Activated CD8-positive, alpha-beta T cell treated with anti-CD3 and anti-CD28 coated beads for 36 hours (primary cell): ENCODE results near the gene CKMT1B. TPM values are rescaled to one million over a fixed set of nuclear protein-coding genes. Genes with fewer than 3 reads are reported as not detected.
A peak's percentile ranks its signal among the peaks of the same experiment; 100 is the strongest.
"Not testable (repeated sequence)": the region's sequence is repeated elsewhere in the genome, so short reads cannot be mapped to it uniquely, and the experiment has no call there.

ENCODE experiments used
- ATAC-seq: fragments of 200-7000 bp; cut with Tn5 transposase; one replicate; pipeline ENCODE4 v1.10.0; 2021; ENCODE audit warnings: mild to moderate bottlenecking, moderate library complexity
- CTCF ChIA-PET: fragments of 350-600 bp; sonication (Branson Sonifier 250); formaldehyde crosslinking; loops from one replicate; lab custom pipeline; 2021; ENCODE audit warnings: antibody characterized with exemption; lab: Charles Lee
- POLR2A ChIA-PET: fragments of 350-600 bp; sonication (Branson Sonifier 250); formaldehyde crosslinking; loops from one replicate; lab custom pipeline; 2021; ENCODE audit warnings: antibody characterized with exemption; lab: Charles Lee
- DNase-seq: peaks from one replicate; pipeline ENCODE4 v3.0.0-alpha.2; 2020
- H3K27ac Mint-ChIP-seq: one replicate; pipeline ENCODE4 v1.8.0; 2021; ENCODE audit warnings: mild to moderate bottlenecking, mixed read lengths
- H3K27me3 Mint-ChIP-seq: one replicate; pipeline ENCODE4 v1.8.0; 2021; ENCODE audit warnings: mixed read lengths
- H3K36me3 Mint-ChIP-seq: one replicate; pipeline ENCODE4 v1.8.0; 2021; ENCODE audit warnings: low read depth, mixed read lengths
- H3K4me1 Mint-ChIP-seq: one replicate; pipeline ENCODE4 v1.8.0; 2021; ENCODE audit warnings: low read depth, mixed read lengths
- H3K4me3 Mint-ChIP-seq: one replicate; pipeline ENCODE4 v1.8.0; 2021; ENCODE audit warnings: mild to moderate bottlenecking, moderate library complexity, mixed read lengths
- H3K9me3 Mint-ChIP-seq: one replicate; pipeline ENCODE4 v1.8.0; 2021; ENCODE audit warnings: mixed read lengths
- CTCF ChIP-seq: fragments of 200-600 bp; IDR thresholded peaks from one replicate; pipeline ENCODE4 v1.8.0; 2022; ENCODE audit warnings: antibody characterized with exemption, mild to moderate bottlenecking
- intact Hi-C: fragments of 100-400 bp; cut with micrococcal nuclease; formaldehyde crosslinking; loops from one replicate; pipeline ENCODE4 v1.10.0; 2022
- total RNA-seq, 2 experiments: library from RNA; stranded (reverse); gene quantifications; one replicate each; pipeline ENCODE4 v1.2.3, GENCODE V29; 2021

Gene CKMT1B
- total RNA-seq, 2 experiments from 2014 or later, result 0.18 to 0.41 TPM

GRCh38 chr15:43552256-43552655 is 41.6 kb upstream of the CKMT1B start:
- no peak for TF ChIP-seq CTCF
- DNase-seq, result no peak
- CTCF ChIA-PET, result no interaction called here
- H3K27ac Mint-ChIP-seq, result no peak overlapping the region
- H3K36me3 Mint-ChIP-seq, result peaks cover 14% of the 10 kb centered on the region
- ATAC-seq, result no peak
- no peaks in the 10 kb centered on the region for H3K4me1 Mint-ChIP-seq
- H3K4me3 Mint-ChIP-seq, result no peak overlapping the region
- no peaks in the 10 kb centered on the region for H3K9me3 Mint-ChIP-seq
- no peaks in the 10 kb centered on the region for H3K27me3 Mint-ChIP-seq
- intact Hi-C loops, result no loop called here
- POLR2A ChIA-PET, result interaction anchor here (1.2 kb wide), 1 partner anchor 23 kb away, joined by 3 read pairs; no protein-coding TSS in a partner anchor

- no peaks in the 10 kb centered on the region for H3K27me3 Mint-ChIP-seq
- no peak for TF ChIP-seq CTCF
- DNase-seq (no peak), ATAC-seq (no peak)
- peaks cover 13% of the 10 kb centered on the region for H3K36me3 Mint-ChIP-seq
- no peak overlapping the region for H3K4me3 Mint-ChIP-seq
- no peaks in the 10 kb centered on the region for H3K9me3 Mint-ChIP-seq
- H3K27ac Mint-ChIP-seq, result no peak overlapping the region
- H3K4me1 Mint-ChIP-seq, result no peaks in the 10 kb centered on the region
- POLR2A ChIA-PET, result no interaction called here
- CTCF ChIA-PET, result no interaction called here
- intact Hi-C loops, result no loop called here
Observed at GRCh38 chr15:43552986-43553385, 40.8 kb upstream of the CKMT1B start.

- POLR2A ChIA-PET, result not testable (repeated sequence)
Observed at GRCh38 chr15:43562753-43563152, 31.1 kb upstream of the CKMT1B start.

GRCh38 chr15:43563793-43564192 is 30.0 kb upstream of the CKMT1B start:
- H3K27ac Mint-ChIP-seq, intact Hi-C loops, DNase-seq, CTCF ChIA-PET, H3K4me1 Mint-ChIP-seq, POLR2A ChIA-PET, H3K4me3 Mint-ChIP-seq, H3K36me3 Mint-ChIP-seq, ATAC-seq, H3K27me3 Mint-ChIP-seq, H3K9me3 Mint-ChIP-seq: not testable (repeated sequence)

More at GRCh38 chr15:43562753-43563152, 31.1 kb upstream of the CKMT1B start:
- intact Hi-C loops, ATAC-seq, CTCF ChIA-PET, H3K27me3 Mint-ChIP-seq, H3K27ac Mint-ChIP-seq, H3K4me1 Mint-ChIP-seq, H3K36me3 Mint-ChIP-seq, H3K4me3 Mint-ChIP-seq, DNase-seq, H3K9me3 Mint-ChIP-seq: not testable (repeated sequence)

GRCh38 chr15:43566615-43567014 is 27.2 kb upstream of the CKMT1B start:
- DNase-seq, ATAC-seq, H3K27me3 Mint-ChIP-seq, H3K27ac Mint-ChIP-seq, H3K4me1 Mint-ChIP-seq, intact Hi-C loops, POLR2A ChIA-PET, H3K9me3 Mint-ChIP-seq, H3K4me3 Mint-ChIP-seq, H3K36me3 Mint-ChIP-seq, CTCF ChIA-PET: not testable (repeated sequence)

- H3K27ac Mint-ChIP-seq, H3K9me3 Mint-ChIP-seq, intact Hi-C loops, ATAC-seq, H3K36me3 Mint-ChIP-seq, POLR2A ChIA-PET, H3K27me3 Mint-ChIP-seq, DNase-seq, H3K4me1 Mint-ChIP-seq, H3K4me3 Mint-ChIP-seq, CTCF ChIA-PET: not testable (repeated sequence)
Observed at GRCh38 chr15:43574607-43575006, 19.2 kb upstream of the CKMT1B start.

GRCh38 chr15:43589778-43590466 is 3.9 kb upstream of the CKMT1B start, which contains the start of gene PPIP5K1:
TSS of gene PPIP5K1 (minus strand) at chr15:43590208. CDS start at chr15:43584504, 5,704 bp downstream.
- CTCF ChIA-PET, POLR2A ChIA-PET, H3K36me3 Mint-ChIP-seq: not testable (repeated sequence)

GRCh38 chr15:43592841-43593240 is 986 bp upstream of the CKMT1B start:
- POLR2A ChIA-PET, result not testable (repeated sequence)

More at GRCh38 chr15:43589778-43590466, 3.9 kb upstream of the CKMT1B start, which contains the start of gene PPIP5K1:
- DNase-seq, H3K27ac Mint-ChIP-seq, H3K9me3 Mint-ChIP-seq, H3K4me1 Mint-ChIP-seq, H3K4me3 Mint-ChIP-seq, H3K27me3 Mint-ChIP-seq, intact Hi-C loops: not testable (repeated sequence)
- peak; percentile 96 for ATAC-seq

GRCh38 chr15:43599131-43599530 is 5.3 kb downstream of the CKMT1B start:
- intact Hi-C loops, POLR2A ChIA-PET, ATAC-seq: not testable (repeated sequence)

More at GRCh38 chr15:43592841-43593240, 986 bp upstream of the CKMT1B start:
- ATAC-seq, CTCF ChIA-PET, H3K4me1 Mint-ChIP-seq, DNase-seq, intact Hi-C loops, H3K27me3 Mint-ChIP-seq, H3K27ac Mint-ChIP-seq, H3K9me3 Mint-ChIP-seq, H3K4me3 Mint-ChIP-seq, H3K36me3 Mint-ChIP-seq: not testable (repeated sequence)

GRCh38 chr15:43600200-43600599 is 6.4 kb downstream of the CKMT1B start:
- intact Hi-C loops, ATAC-seq, H3K27ac Mint-ChIP-seq, DNase-seq, POLR2A ChIA-PET, H3K36me3 Mint-ChIP-seq, H3K9me3 Mint-ChIP-seq, H3K4me3 Mint-ChIP-seq, H3K4me1 Mint-ChIP-seq: not testable (repeated sequence)
- CTCF ChIA-PET, result interaction anchor here (0.6 kb wide), 1 partner anchor 650 kb away, joined by 3 read pairs; no protein-coding TSS in a partner anchor
- H3K27me3 Mint-ChIP-seq, result peaks cover 23% of the 10 kb centered on the region

More at GRCh38 chr15:43599131-43599530, 5.3 kb downstream of the CKMT1B start:
- H3K36me3 Mint-ChIP-seq, H3K4me1 Mint-ChIP-seq, H3K27ac Mint-ChIP-seq, DNase-seq, CTCF ChIA-PET, H3K9me3 Mint-ChIP-seq, H3K4me3 Mint-ChIP-seq: not testable (repeated sequence)
- H3K27me3 Mint-ChIP-seq, result peaks cover 20% of the 10 kb centered on the region
